Measurements from ENCODE around the gene HOMEZ. TPM values are rescaled to one million over a fixed set of nuclear protein-coding genes. Genes with fewer than 3 reads are reported as not detected.

The HOMEZ gene
- total and polyA plus RNA-seq, 10 of the 15 experiments (the other 5 are each of a cell fraction or from before 2014, with no cell fraction given), result 2.6 to 19.3 (median 13.0) TPM

DNA sequence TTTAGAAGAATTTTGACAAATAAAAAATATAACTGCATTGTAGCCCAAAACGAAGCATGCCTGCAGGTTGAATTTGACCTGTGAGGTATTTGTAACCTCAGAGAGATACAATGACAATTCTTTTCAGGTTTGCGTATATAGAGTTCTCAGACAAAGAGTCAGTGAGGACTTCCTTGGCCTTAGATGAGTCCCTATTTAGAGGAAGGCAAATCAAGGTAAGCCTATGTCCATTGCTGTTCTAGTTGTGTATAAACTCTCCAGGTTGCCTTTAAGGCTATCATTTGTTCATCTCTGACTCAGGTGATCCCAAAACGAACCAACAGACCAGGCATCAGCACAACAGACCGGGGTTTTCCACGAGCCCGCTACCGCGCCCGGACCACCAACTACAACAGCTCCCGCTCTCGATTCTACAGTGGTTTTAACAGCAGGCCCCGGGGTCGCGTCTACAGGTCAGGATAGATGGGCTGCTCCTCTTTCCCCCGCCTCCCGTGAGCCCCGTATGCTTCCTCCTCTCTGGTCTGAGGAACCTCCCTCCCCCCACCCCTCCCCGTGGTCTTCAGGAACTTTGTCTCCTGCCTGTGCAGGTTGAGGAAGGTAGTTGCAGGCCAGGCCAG lies 38.0 kb upstream of the HOMEZ start:
- in situ Hi-C loops (cut with MboI), result loop anchor here (5.0 to 25.0 kb wide), 2 partner anchors 233 to 788 kb away; partner anchors contain the start of genes DCAF11, NRL and THTPA
- POLR2A ChIA-PET, result interaction anchor here (0.6 to 6.3 kb wide), 4 partner anchors 17 to 578 kb away, joined by 3 to 98 read pairs (median 30); partner anchors contain the start of genes BCL2L2 and PPP1R3E
- H3K36me3 ChIP-seq (ENCODE audit: control insufficient read depth in 2 of 2, insufficient read depth in 2 of 2, low read length in 1 of 2), result peaks cover 10 to 18% of the 10 kb centered on the region in 2 experiments
- H3K27ac ChIP-seq (ENCODE audit: control insufficient read depth, insufficient read depth), result no peak overlapping the region
- no peaks in the 10 kb centered on the region; the same call in 1 of the 2 replicates for H4K20me1 ChIP-seq (ENCODE audit: control insufficient read depth, insufficient read depth)
- no peak overlapping the region for H3K9ac ChIP-seq (ENCODE audit: control insufficient read depth, insufficient read depth, low read length)
- FAIRE-seq, result no peak
- H3K4me1 ChIP-seq (ENCODE audit: control insufficient read depth, insufficient read depth, low read length), result peaks cover 13% of the 10 kb centered on the region
- H3K9me3 ChIP-seq (replicated peaks; ENCODE audit: control insufficient read depth, insufficient read depth, low read length), result no peaks in the 10 kb centered on the region
- peaks cover 23% of the 10 kb centered on the region for H3K79me2 ChIP-seq (ENCODE audit: control insufficient read depth, insufficient read depth, low read length)
- SMC1A ChIA-PET (ENCODE audit: uncharacterized antibody, unreplicated experiment), result interaction anchor here (1.0 to 3.5 kb wide), 3 partner anchors 11 to 59 kb away, joined by 3 to 13 read pairs (median 3); no protein-coding TSS in a partner anchor
- no TSS peak for BruUV-seq (replicated peaks)
- 94% methylated on average over 18 of the region's 18 CpGs for WGBS (ENCODE audit: insufficient coverage, insufficient replicate concordance, low lambda C conversion rate, missing lambda C conversion rate)
- TF ChIP-seq, protein P1, sequence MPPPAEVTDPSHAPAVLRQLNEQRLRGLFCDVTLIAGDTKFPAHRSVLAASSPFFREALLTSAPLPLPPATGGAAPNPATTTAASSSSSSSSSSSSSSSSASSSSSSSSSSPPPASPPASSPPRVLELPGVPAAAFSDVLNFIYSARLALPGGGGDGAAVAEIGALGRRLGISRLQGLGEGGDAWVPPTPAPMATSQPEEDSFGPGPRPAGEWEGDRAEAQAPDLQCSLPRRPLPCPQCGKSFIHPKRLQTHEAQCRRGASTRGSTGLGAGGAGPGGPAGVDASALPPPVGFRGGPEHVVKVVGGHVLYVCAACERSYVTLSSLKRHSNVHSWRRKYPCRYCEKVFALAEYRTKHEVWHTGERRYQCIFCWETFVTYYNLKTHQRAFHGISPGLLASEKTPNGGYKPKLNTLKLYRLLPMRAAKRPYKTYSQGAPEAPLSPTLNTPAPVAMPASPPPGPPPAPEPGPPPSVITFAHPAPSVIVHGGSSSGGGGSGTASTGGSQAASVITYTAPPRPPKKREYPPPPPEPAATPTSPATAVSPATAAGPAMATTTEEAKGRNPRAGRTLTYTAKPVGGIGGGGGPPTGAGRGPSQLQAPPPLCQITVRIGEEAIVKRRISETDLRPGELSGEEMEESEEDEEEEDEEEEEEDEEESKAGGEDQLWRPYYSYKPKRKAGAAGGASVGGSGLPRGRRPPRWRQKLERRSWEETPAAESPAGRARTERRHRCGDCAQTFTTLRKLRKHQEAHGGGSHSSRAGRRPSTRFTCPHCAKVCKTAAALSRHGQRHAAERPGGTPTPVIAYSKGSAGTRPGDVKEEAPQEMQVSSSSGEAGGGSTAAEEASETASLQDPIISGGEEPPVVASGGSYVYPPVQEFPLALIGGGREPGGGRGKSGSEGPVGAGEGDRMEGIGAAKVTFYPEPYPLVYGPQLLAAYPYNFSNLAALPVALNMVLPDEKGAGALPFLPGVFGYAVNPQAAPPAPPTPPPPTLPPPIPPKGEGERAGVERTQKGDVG (CRISPR knock-in tag; IDR thresholded peaks at IDR 0.05), result no peak
- no peaks in the 10 kb centered on the region for H3K27me3 ChIP-seq (replicated peaks in 1 of 2; ENCODE audit: control insufficient read depth in 2 of 2, insufficient read depth in 2 of 2, low read length in 1 of 2)
- no peak for ATAC-seq
- DNase-seq (ENCODE audit: low read depth, low spot score), result no peak
- RAD21 ChIA-PET (ENCODE audit: unreplicated experiment), result interaction anchor here (1.3 to 4.1 kb wide), 2 partner anchors 20 to 28 kb away, joined by 3 to 103 read pairs; partner anchors contain the start of genes BCL2L2 and PPP1R3E
- intact Hi-C loops (cut with micrococcal nuclease; ENCODE audit: unreplicated experiment), result loop anchor here (5.0 kb wide), 2 partner anchors 143 to 233 kb away; partner anchors contain the start of genes NGDN and THTPA
- CTCF ChIA-PET, result interaction anchor here (1.1 to 7.2 kb wide), 6 partner anchors 22 to 236 kb away, joined by 3 to 77 read pairs (median 16); partner anchors contain the start of gene PPP1R3E
- no peak overlapping the region; the same call in 1 of the 2 replicates for H3K4me3 ChIP-seq
- H3K4me2 ChIP-seq (ENCODE audit: control insufficient read depth, insufficient read depth), result peak overlapping the region; percentile 14; the same call in 1 of the 2 replicates
- H2AFZ ChIP-seq (ENCODE audit: control insufficient read depth, low read depth, low read length), result no peak overlapping the region

Data from GM12878 (cell line).